ENCODE data around the gene MCMBP.

- TF ChIP-seq CTCF (IDR thresholded peaks at IDR 0.05) (no peak), POLR2A (IDR thresholded peaks at IDR 0.05) (no peak), POLR2AphosphoS5 (IDR thresholded peaks at IDR 0.05; ENCODE audit: insufficient read depth in 1 of 2, low read depth in 1 of 2) (no peak)
Measured at GRCh38 chr10:119917777-119918176, 45.1 kb upstream of the MCMBP start.

Measured in vagina (tissue), 2 donors.